Uterus (tissue), 2 donors: ENCODE measurements around the gene SORBS1.

Experiments
- POLR2A ChIP-seq, 2 donors: fragments of 450-650 bp; IDR thresholded peaks; one replicate each; pipeline ENCODE4 v1.6.1; 2016; ENCODE audit warnings: antibody characterized with exemption in 2 of 2, mild to moderate bottlenecking in 1 of 2, moderate library complexity in 1 of 2
- TF ChIP-seq, protein P1 (sequence below), 4 experiments: fragments of 200-600 bp in 2 of 4; fragments of 450-650 bp in 2 of 4; sonication (generic) in 2 of 4; IDR thresholded peaks; one replicate each; pipeline ENCODE4 v1.5.1; 2016 to 2019; ENCODE audit warnings: antibody characterized with exemption in 4 of 4, mild to moderate bottlenecking in 2 of 4, moderate library complexity in 1 of 4

DNA sequence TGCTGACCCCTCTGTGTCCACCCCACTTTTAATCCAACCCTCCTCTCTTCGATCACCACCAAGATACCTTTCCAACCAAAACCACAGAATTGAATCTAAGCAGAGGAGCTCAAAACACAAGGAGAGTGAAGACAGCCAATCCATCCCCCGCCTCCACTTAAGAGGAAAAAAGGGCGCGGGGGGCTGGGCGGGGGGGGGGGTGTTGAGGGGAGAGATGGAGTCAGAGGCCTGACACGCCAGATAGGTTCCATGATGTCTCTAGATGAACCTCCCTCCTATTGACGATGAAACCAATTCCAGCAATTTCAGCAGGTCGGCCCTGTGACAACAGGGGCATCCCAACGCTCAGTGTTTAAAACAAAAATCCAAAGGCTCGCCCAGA lies 1.3 kb downstream of the SORBS1 start:
- TF ChIP-seq, protein P1, sequence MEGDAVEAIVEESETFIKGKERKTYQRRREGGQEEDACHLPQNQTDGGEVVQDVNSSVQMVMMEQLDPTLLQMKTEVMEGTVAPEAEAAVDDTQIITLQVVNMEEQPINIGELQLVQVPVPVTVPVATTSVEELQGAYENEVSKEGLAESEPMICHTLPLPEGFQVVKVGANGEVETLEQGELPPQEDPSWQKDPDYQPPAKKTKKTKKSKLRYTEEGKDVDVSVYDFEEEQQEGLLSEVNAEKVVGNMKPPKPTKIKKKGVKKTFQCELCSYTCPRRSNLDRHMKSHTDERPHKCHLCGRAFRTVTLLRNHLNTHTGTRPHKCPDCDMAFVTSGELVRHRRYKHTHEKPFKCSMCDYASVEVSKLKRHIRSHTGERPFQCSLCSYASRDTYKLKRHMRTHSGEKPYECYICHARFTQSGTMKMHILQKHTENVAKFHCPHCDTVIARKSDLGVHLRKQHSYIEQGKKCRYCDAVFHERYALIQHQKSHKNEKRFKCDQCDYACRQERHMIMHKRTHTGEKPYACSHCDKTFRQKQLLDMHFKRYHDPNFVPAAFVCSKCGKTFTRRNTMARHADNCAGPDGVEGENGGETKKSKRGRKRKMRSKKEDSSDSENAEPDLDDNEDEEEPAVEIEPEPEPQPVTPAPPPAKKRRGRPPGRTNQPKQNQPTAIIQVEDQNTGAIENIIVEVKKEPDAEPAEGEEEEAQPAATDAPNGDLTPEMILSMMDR (IDR thresholded peaks at IDR 0.05) = no peak
- TF ChIP-seq POLR2A (IDR thresholded peaks at IDR 0.05) = no peak
